Stomach (tissue), 9 donors: ENCODE results near the gene CFAP20. TPM values are rescaled to one million over a fixed set of nuclear protein-coding genes. Genes with fewer than 3 reads are reported as not detected.

Experiments
- DNase-seq, 2 donors: peaks; one replicate each; pipeline versions ENCODE4 v3.0.0 to v3.0.0-alpha.2; 2013 to 2019
- H3K27ac ChIP-seq, 5 donors: fragments of 200-600 bp in 4 of 5; sonication (generic) in 4 of 5; one replicate each; pipeline ENCODE4 v1.5.1; 2013 to 2019; ENCODE audit warnings: mild to moderate bottlenecking in 1 of 5, moderate library complexity in 1 of 5
- H3K27me3 ChIP-seq, 3 donors: fragments of 200-600 bp; sonication (generic); one replicate each; pipeline ENCODE4 v1.5.1; 2017 to 2019; ENCODE audit warnings: mixed run types in 1 of 3
- H3K36me3 ChIP-seq, 4 donors: fragments of 200-600 bp; sonication (generic); 1 replicate in 3 of 4; 2 replicates in 1 of 4; pipeline ENCODE4 v1.5.1; 2016 to 2019
- H3K4me1 ChIP-seq, 4 donors: fragments of 200-600 bp; sonication (generic); one replicate each; pipeline ENCODE4 v1.5.1; 2016 to 2019
- H3K4me3 ChIP-seq, 4 donors: fragments of 200-600 bp; sonication (generic) in 3 of 4; one replicate each; pipeline ENCODE4 v1.5.1; 2016 to 2019; ENCODE audit warnings: mild to moderate bottlenecking in 1 of 4
- H3K9me3 ChIP-seq, 4 donors: fragments of 200-600 bp; sonication (generic); one replicate each; pipeline ENCODE4 v1.5.1; 2016 to 2019
- CTCF ChIP-seq, 7 experiments: fragments of 450-650 bp in 4 of 7; fragments of 200-600 bp in 3 of 7; sonication (generic) in 3 of 7; IDR thresholded peaks; one replicate each; pipeline ENCODE4 v1.5.1; 2016 to 2019; ENCODE audit warnings: antibody characterized with exemption in 7 of 7, control low read depth in 2 of 7, mild to moderate bottlenecking in 1 of 7
- EP300 ChIP-seq: sonication (generic); formaldehyde crosslinking; IDR thresholded peaks from one replicate; pipeline ENCODE4 v1.6.1; 2017; ENCODE audit warnings: antibody characterized with exemption
- POLR2A ChIP-seq, 4 donors: fragments of 450-650 bp; IDR thresholded peaks; one replicate each; pipeline ENCODE4 v1.6.1; 2016; ENCODE audit warnings: antibody characterized with exemption in 4 of 4, control low read depth in 2 of 4, mild to moderate bottlenecking in 1 of 4, moderate library complexity in 1 of 4
- POLR2AphosphoS5 ChIP-seq, 3 donors: sonication (generic); formaldehyde crosslinking; IDR thresholded peaks; one replicate each; pipeline ENCODE4 v1.6.1; 2016; ENCODE audit warnings: antibody characterized with exemption in 3 of 3
- WGBS, 5 donors: extraction: QIAGEN DNeasy Blood & Tissue Kit in 3 of 5; methylation state at CpG; one replicate each; pipeline versions ENCODE4 v1.1.5 to v1.1.7; 2013 to 2018; 5-methylcytosine and 5-hydroxymethylcytosine counted together
- intact Hi-C: fragments of 100-400 bp; cut with DNase I; formaldehyde crosslinking; loops from one replicate; pipeline ENCODE4 v1.15.1; 2023; ENCODE audit warnings: low total_unique reads
- polyA plus RNA-seq, 3 donors: library from polyadenylated mRNA; stranded (reverse); fragments of 200-250 nt; gene quantifications; one replicate each; pipeline ENCODE4 v1.2.3, GENCODE V29; 2013
- total RNA-seq, 5 donors: library from RNA; depleted of rRNA; stranded (reverse); fragments of >200 nt; gene quantifications; one replicate each; pipeline versions ENCODE4 v1.1.0 to v1.2.3, GENCODE V29; 2014 to 2016
- donor health status: healthy with polysubstance abuse.
- donor health status: Bipolar disorder and iron deficiency.
- donor health status: healthy.

Gene CFAP20
- total and polyA plus RNA-seq, 8 donors, result 0.58 to 81.7 (median 23.8) TPM

- Histone ChIP-seq H3K9me3 (no peaks in the 10 kb centered on the region), H3K27ac (no peak overlapping the region), H3K4me1 (no peaks in the 10 kb centered on the region), H3K4me3 (no peak overlapping the region), H3K36me3 (peaks cover 8 to 51% (median 48%) of the 10 kb centered on the region in 4 donors), H3K27me3 (no peaks in the 10 kb centered on the region)
- DNase-seq, result no peak
- intact Hi-C loops, result no loop called here
- 65 to 94% (median 84%) methylated on average over 2 of the region's 2 CpGs for WGBS, 5 donors
- TF ChIP-seq EP300 (no peak), CTCF (IDR thresholded peaks at IDR 0.05) (no peak), POLR2AphosphoS5 (IDR thresholded peaks at IDR 0.05) (no peak), POLR2A (IDR thresholded peaks at IDR 0.05) (no peak)
These were observed 28.1 kb upstream of the CFAP20 start for GRCh38 chr16:58157239-58157638.

- WGBS, 5 donors, result 54 to 73% (median 65%) methylated on average over 2 of the region's 2 CpGs
These were observed 26.7 kb upstream of the CFAP20 start for GRCh38 chr16:58155839-58156238.

GRCh38 chr16:58154345-58154744 lies 25.2 kb upstream of the CFAP20 start:
- intact Hi-C loops, result no loop called here
- H3K4me1 ChIP-seq, result no peaks in the 10 kb centered on the region
- H3K27ac ChIP-seq, result no peak overlapping the region
- 87 to 95% (median 93%) methylated on average over 2 of the region's 2 CpGs for WGBS, 5 donors
- no peaks in the 10 kb centered on the region for H3K27me3 ChIP-seq
- H3K36me3 ChIP-seq, result peaks cover 0 to 22% (median 19%) of the 10 kb centered on the region in 4 donors
- DNase-seq, result no peak
- TF ChIP-seq EP300 (no peak), POLR2AphosphoS5 (IDR thresholded peaks at IDR 0.05) (no peak), POLR2A (IDR thresholded peaks at IDR 0.05) (no peak), CTCF (IDR thresholded peaks at IDR 0.05) (no peak)
- no peak overlapping the region for H3K4me3 ChIP-seq
- H3K9me3 ChIP-seq, result no peaks in the 10 kb centered on the region

More at GRCh38 chr16:58155839-58156238, 26.7 kb upstream of the CFAP20 start:
- TF ChIP-seq POLR2AphosphoS5 (IDR thresholded peaks at IDR 0.05) (no peak), POLR2A (IDR thresholded peaks at IDR 0.05) (no peak), CTCF (IDR thresholded peaks at IDR 0.05) (no peak), EP300 (no peak)
- Histone ChIP-seq H3K36me3 (peaks cover 4 to 37% (median 34%) of the 10 kb centered on the region in 4 donors), H3K27me3 (no peaks in the 10 kb centered on the region), H3K4me1 (no peaks in the 10 kb centered on the region), H3K4me3 (no peak overlapping the region), H3K9me3 (no peaks in the 10 kb centered on the region), H3K27ac (no peak overlapping the region)
- intact Hi-C loops, result no loop called here
- no peak for DNase-seq

- H3K27me3 ChIP-seq, result no peaks in the 10 kb centered on the region
- no peak overlapping the region for H3K27ac ChIP-seq
- no peak overlapping the region for H3K4me3 ChIP-seq
- H3K36me3 ChIP-seq, result peaks cover 0 to 2% (median under 1%) of the 10 kb centered on the region in 4 donors
- TF ChIP-seq EP300 (no peak), POLR2AphosphoS5 (IDR thresholded peaks at IDR 0.05) (no peak), POLR2A (IDR thresholded peaks at IDR 0.05) (no peak), CTCF (IDR thresholded peaks at IDR 0.05) (no peak)
- intact Hi-C loops, result no loop called here
- no peaks in the 10 kb centered on the region for H3K4me1 ChIP-seq
- no peaks in the 10 kb centered on the region for H3K9me3 ChIP-seq
- DNase-seq, result peak in 1 of 2 donors; percentile 30
- WGBS, 5 donors, result 63 to 71% (median 64%) methylated on average over 8 of the region's 8 CpGs
These were observed 23.2 kb upstream of the CFAP20 start for GRCh38 chr16:58152246-58152868.
